NCI-H446 treated with DMSO at 0.1 percent for 48 hours (cell line): ENCODE results near the gene SSR2.

Experiments used
- DNase-seq: peaks from one replicate; lab custom pipeline; 2025; lab: John Stamatoyannopoulos, UW

The SSR2 gene

GRCh38 chr1:155974208-155975115 lies 46.3 kb downstream of the SSR2 start:
- peak; percentile 26 for DNase-seq

- no peak for DNase-seq
Observed at GRCh38 chr1:155973723-155974122, 47.0 kb downstream of the SSR2 start.

GRCh38 chr1:155971910-155972809 lies 48.6 kb downstream of the SSR2 start:
- DNase-seq = no peak

- no peak for DNase-seq
Observed at GRCh38 chr1:155970531-155971167, 50.1 kb downstream of the SSR2 start.

- DNase-seq = no peak
Observed at GRCh38 chr1:155969377-155969791, 51.4 kb downstream of the SSR2 start.

- no peak for DNase-seq
Observed at GRCh38 chr1:155968670-155969069, 52.1 kb downstream of the SSR2 start.

GRCh38 chr1:155968051-155968400 lies 52.7 kb downstream of the SSR2 start:
- no peak for DNase-seq

- no peak for DNase-seq
Observed at GRCh38 chr1:155967341-155968050, 53.3 kb downstream of the SSR2 start.

GRCh38 chr1:155966750-155967149 lies 54.0 kb downstream of the SSR2 start:
- DNase-seq = no peak

- DNase-seq = no peak
Observed at GRCh38 chr1:155966135-155966534, 54.6 kb downstream of the SSR2 start.

- DNase-seq = no peak
Observed at GRCh38 chr1:155964193-155964592, 56.6 kb downstream of the SSR2 start.

- DNase-seq = no peak
Observed at GRCh38 chr1:155962599-155963211, 58.0 kb downstream of the SSR2 start.

GRCh38 chr1:155961937-155962336 lies 58.8 kb downstream of the SSR2 start:
- no peak for DNase-seq

- no peak for DNase-seq
Observed at GRCh38 chr1:155960081-155960745, 60.5 kb downstream of the SSR2 start.
